ENCODE measurements around the gene LRRC52. TPM values are rescaled to one million over a fixed set of nuclear protein-coding genes. Genes with fewer than 3 reads are reported as not detected.

LRRC52 gene, protein sequence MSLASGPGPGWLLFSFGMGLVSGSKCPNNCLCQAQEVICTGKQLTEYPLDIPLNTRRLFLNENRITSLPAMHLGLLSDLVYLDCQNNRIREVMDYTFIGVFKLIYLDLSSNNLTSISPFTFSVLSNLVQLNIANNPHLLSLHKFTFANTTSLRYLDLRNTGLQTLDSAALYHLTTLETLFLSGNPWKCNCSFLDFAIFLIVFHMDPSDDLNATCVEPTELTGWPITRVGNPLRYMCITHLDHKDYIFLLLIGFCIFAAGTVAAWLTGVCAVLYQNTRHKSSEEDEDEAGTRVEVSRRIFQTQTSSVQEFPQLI
- total RNA-seq (2022; extraction: Qiagen RNA extraction) = not detected in 5 replicates

DNA sequence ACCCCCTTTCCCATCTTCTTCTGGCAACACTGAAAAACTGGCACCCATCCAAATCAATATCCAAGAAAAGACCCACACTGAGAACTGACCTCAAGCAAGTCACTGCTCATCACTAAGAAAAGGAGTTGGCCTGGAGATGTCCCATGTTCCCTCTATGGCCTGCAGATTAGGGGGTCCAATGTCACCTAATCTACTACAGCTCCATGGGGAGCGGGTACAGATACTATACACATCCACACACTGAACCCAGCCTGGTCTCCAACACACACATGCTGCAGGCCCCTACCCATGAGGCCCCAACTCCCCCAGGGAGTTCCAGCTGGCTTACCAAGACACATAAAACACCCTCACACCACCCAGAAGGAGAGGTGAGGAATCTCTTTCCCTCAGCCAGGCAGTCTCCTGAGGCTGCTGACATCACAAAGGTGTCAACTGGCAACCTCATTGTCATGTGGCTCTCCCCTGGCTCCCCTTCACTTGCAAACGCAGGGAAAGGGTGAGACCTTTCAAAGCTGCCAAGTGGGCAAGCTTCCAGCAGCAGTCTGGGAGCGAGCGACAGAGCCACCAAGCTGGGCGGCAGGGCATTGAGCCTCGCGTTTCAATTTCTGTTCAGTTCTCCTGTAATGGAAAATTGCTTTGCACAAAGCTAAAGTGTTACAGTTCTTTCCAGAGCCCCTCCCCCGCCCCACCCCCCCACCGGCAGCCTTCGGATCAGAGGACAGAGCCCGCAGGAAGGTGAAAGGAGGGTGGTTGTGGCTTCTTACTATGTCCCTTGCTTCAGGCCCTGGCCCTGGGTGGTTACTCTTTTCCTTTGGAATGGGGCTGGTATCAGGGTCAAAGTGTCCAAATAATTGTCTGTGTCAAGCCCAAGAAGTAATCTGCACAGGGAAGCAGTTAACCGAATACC is at the start of gene LRRC52:
Gene LRRC52 (plus strand): TSS at position 469 of the 907 bp plus-strand sequence. CDS start 297 bp downstream, at position 766.

Other genes with a start within 250 kb of the LRRC52 start
- gene LMX1A, start 187.3 kb upstream of the LRRC52 start, total RNA-seq (2022; extraction: Qiagen RNA extraction) = 0.02 TPM in 1 of 5 replicates, not detected in the others
- gene RXRG, start 98.9 kb upstream of the LRRC52 start, total RNA-seq (2022; extraction: Qiagen RNA extraction) = not detected in 5 replicates
- gene MGST3, start 87.2 kb downstream of the LRRC52 start, total RNA-seq (2022; extraction: Qiagen RNA extraction) = 201 to 236 TPM (median 213 TPM) in 5 replicates
- 38.0 to 41.4 TPM (median 41.1 TPM) in 5 replicates for gene ALDH9A1, start 154.6 kb downstream of the LRRC52 start, total RNA-seq (2022; extraction: Qiagen RNA extraction)
- gene TMCO1, start 224.9 kb downstream of the LRRC52 start, total RNA-seq (2022; extraction: Qiagen RNA extraction) = 158 to 191 TPM (median 161 TPM) in 5 replicates